ENCODE results near the gene TRAF2.

DNA sequence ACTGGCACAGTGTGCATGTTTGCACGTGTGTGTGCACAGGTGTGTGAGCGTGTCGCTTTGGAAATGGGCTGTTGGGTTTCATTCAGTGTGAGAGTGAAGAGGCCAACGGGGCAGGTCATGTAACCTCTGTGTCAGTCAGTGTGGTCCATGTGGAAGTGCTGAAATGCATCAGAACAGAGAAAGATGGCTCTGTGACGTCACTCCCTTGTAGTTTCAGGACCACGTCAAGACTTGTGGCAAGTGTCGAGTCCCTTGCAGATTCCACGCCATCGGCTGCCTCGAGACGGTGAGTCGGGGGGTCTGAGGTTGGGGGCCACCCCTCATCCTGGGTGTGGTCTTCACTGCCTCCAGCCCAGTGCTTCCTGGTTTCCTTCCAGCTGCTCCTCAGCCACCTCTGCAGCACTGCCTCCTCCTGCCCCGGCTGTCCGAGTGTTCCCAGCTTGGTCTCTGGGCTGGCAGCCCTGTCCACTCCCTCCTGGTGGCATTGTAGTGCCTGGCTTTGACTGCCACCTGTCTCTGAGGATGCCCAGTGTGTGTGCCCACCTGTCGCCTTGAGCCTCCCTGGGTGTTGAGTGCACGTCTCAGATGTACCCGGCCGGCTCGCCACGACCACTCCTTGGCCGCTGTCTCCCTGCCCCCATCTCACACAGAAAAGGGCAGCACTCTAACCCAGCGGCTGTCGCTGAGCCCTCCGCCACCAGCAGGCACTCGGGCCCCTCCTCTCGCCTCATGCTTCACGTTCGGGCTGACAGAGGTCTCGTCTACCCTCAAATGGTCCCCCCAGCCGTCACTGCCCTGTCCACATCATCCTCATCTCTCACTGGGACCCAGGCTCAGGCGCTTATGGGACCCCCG, 30.2 kb downstream of the TRAF2 start:
- TF ChIP-seq, protein P1, sequence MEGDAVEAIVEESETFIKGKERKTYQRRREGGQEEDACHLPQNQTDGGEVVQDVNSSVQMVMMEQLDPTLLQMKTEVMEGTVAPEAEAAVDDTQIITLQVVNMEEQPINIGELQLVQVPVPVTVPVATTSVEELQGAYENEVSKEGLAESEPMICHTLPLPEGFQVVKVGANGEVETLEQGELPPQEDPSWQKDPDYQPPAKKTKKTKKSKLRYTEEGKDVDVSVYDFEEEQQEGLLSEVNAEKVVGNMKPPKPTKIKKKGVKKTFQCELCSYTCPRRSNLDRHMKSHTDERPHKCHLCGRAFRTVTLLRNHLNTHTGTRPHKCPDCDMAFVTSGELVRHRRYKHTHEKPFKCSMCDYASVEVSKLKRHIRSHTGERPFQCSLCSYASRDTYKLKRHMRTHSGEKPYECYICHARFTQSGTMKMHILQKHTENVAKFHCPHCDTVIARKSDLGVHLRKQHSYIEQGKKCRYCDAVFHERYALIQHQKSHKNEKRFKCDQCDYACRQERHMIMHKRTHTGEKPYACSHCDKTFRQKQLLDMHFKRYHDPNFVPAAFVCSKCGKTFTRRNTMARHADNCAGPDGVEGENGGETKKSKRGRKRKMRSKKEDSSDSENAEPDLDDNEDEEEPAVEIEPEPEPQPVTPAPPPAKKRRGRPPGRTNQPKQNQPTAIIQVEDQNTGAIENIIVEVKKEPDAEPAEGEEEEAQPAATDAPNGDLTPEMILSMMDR (conservative IDR thresholded peaks at IDR 0.05 in 1 of 2, IDR thresholded peaks at IDR 0.05 in 1 of 2; ENCODE audit: extremely low read depth in 1 of 2, insufficient read depth in 1 of 2, low read depth in 1 of 2, low read length in 2 of 2): no peak
- TF ChIP-seq EZH2 (IDR thresholded peaks at IDR 0.05; ENCODE audit: borderline replicate concordance, low read length): no peak
